Thyroid gland (tissue), 4 donors: ENCODE measurements around the gene PDE6A. TPM values are rescaled to one million over a fixed set of nuclear protein-coding genes. Genes with fewer than 3 reads are reported as not detected.

Source experiments
- DNase-seq, 2 donors: peaks; one replicate each; pipeline ENCODE4 v3.0.0-alpha.2; 2019
- H3K27ac ChIP-seq, 3 donors: fragments of 200-600 bp; sonication (generic); 1 replicate in 2 of 3; 2 replicates in 1 of 3; pipeline ENCODE4 v1.5.1; 2016 to 2019; ENCODE audit warnings: mild to moderate bottlenecking in 1 of 3, moderate library complexity in 1 of 3
- H3K27me3 ChIP-seq: fragments of 200-600 bp; sonication (generic); one replicate; pipeline ENCODE4 v1.5.1; 2019
- H3K36me3 ChIP-seq, 2 donors: fragments of 200-600 bp; sonication (generic); one replicate each; pipeline ENCODE4 v1.5.1; 2016 to 2019
- H3K4me1 ChIP-seq, 2 donors: fragments of 200-600 bp; sonication (generic); one replicate each; pipeline ENCODE4 v1.5.1; 2017 to 2019
- H3K4me3 ChIP-seq, 3 donors: fragments of 200-600 bp; sonication (generic); replicated peaks in 1 of 3; 1 replicate in 2 of 3; 2 replicates in 1 of 3; pipeline ENCODE4 v1.5.1; 2016; ENCODE audit warnings: mild to moderate bottlenecking in 1 of 3
- H3K9me3 ChIP-seq: fragments of 200-600 bp; sonication (generic); one replicate; pipeline ENCODE4 v1.5.1; 2017
- CTCF ChIP-seq, 6 experiments: fragments of 200-600 bp in 3 of 6; fragments of 450-650 bp in 3 of 6; sonication (generic) in 3 of 6; IDR thresholded peaks; one replicate each; pipeline ENCODE4 v1.5.1; 2016 to 2019; ENCODE audit warnings: antibody characterized with exemption in 6 of 6, mild to moderate bottlenecking in 2 of 6, inconsistent platforms in 1 of 6, moderate library complexity in 1 of 6
- POLR2A ChIP-seq, 2 donors: fragments of 450-650 bp; IDR thresholded peaks; one replicate each; pipeline ENCODE4 v1.6.1; 2017; ENCODE audit warnings: antibody characterized with exemption in 2 of 2, mild to moderate bottlenecking in 2 of 2, moderate library complexity in 1 of 2
- WGBS, 2 donors: methylation state at CpG; one replicate each; pipeline ENCODE4 v1.1.5; 2017; 5-methylcytosine and 5-hydroxymethylcytosine counted together
- intact Hi-C: fragments of 100-400 bp; cut with DNase I; formaldehyde crosslinking; loops from one replicate; pipeline ENCODE4 v1.15.1; 2023
- total RNA-seq, 4 donors: library from RNA; depleted of rRNA; stranded (reverse); fragments of >200 nt; gene quantifications; one replicate each; pipeline ENCODE4 v1.2.3, GENCODE V29; 2016

The PDE6A gene
- total RNA-seq, 4 donors from 2014 or later, result not detected

- Histone ChIP-seq H3K27ac (no peak overlapping the region), H3K9me3 (no peaks in the 10 kb centered on the region), H3K4me3 (no peak overlapping the region), H3K4me1 (peaks cover 9 to 17% of the 10 kb centered on the region in 2 donors), H3K27me3 (no peaks in the 10 kb centered on the region), H3K36me3 (no peaks in the 10 kb centered on the region)
- intact Hi-C loops, result no loop called here
- no peak for DNase-seq
- TF ChIP-seq CTCF (IDR thresholded peaks at IDR 0.05), result no peak
- TF ChIP-seq POLR2A (IDR thresholded peaks at IDR 0.05), result no peak
- 96 to 100% methylated on average over 3 of the region's 3 CpGs for WGBS, 2 donors
Observed at GRCh38 chr5:149963729-149964128, 19.1 kb upstream of the PDE6A start.

GRCh38 chr5:149962601-149963300 is 18.2 kb upstream of the PDE6A start:
- intact Hi-C loops, result no loop called here
- Histone ChIP-seq H3K36me3 (no peaks in the 10 kb centered on the region), H3K27me3 (no peaks in the 10 kb centered on the region), H3K27ac (no peak overlapping the region), H3K4me3 (no peak overlapping the region), H3K9me3 (no peaks in the 10 kb centered on the region), H3K4me1 (peaks cover 9 to 17% of the 10 kb centered on the region in 2 donors)
- no peak for DNase-seq
- TF ChIP-seq POLR2A (IDR thresholded peaks at IDR 0.05), result no peak
- TF ChIP-seq CTCF (IDR thresholded peaks at IDR 0.05), result no peak
- WGBS, 2 donors, result 96% methylated on average over 5 of the region's 5 CpGs

GRCh38 chr5:149961957-149962409 is 17.4 kb upstream of the PDE6A start:
- intact Hi-C loops, result no loop called here
- no peaks in the 10 kb centered on the region for H3K9me3 ChIP-seq
- no peak overlapping the region for H3K27ac ChIP-seq

GRCh38 chr5:149961186-149961685 is 16.6 kb upstream of the PDE6A start:
- H3K4me3 ChIP-seq, result peak overlapping the region; percentile 17 to 73 (median 68)
- 21 to 29% methylated on average over 12 to 14 of the region's 23 CpGs for WGBS, 2 donors
- intact Hi-C loops, result no loop called here
- TF ChIP-seq POLR2A (IDR thresholded peaks at IDR 0.05) (no peak), CTCF (IDR thresholded peaks at IDR 0.05) (no peak)
- H3K4me1 ChIP-seq, result peaks cover 9 to 17% of the 10 kb centered on the region in 2 donors
- H3K9me3 ChIP-seq, result no peaks in the 10 kb centered on the region
- no peak for DNase-seq
- no peaks in the 10 kb centered on the region for H3K27me3 ChIP-seq
- H3K36me3 ChIP-seq, result no peaks in the 10 kb centered on the region
- H3K27ac ChIP-seq, result peak overlapping the region; percentile 37 to 91 (median 84)

More at GRCh38 chr5:149961957-149962409, 17.4 kb upstream of the PDE6A start:
- Histone ChIP-seq H3K4me3 (no peak overlapping the region), H3K4me1 (peaks cover 9 to 17% of the 10 kb centered on the region in 2 donors), H3K27me3 (no peaks in the 10 kb centered on the region), H3K36me3 (no peaks in the 10 kb centered on the region)
- 71 to 76% methylated on average over 6 of the region's 6 CpGs for WGBS, 2 donors
- TF ChIP-seq POLR2A (IDR thresholded peaks at IDR 0.05), result no peak
- TF ChIP-seq CTCF (IDR thresholded peaks at IDR 0.05), result peak in 1 of 6 experiments; percentile 26
- no peak for DNase-seq
